ENCODE results near the gene SHROOM2. TPM values are rescaled to one million over a fixed set of nuclear protein-coding genes. Genes with fewer than 3 reads are reported as not detected.

Gene SHROOM2
- total RNA-seq, 2 donors from 2014 or later, result 3.9 to 7.8 TPM

DNA sequence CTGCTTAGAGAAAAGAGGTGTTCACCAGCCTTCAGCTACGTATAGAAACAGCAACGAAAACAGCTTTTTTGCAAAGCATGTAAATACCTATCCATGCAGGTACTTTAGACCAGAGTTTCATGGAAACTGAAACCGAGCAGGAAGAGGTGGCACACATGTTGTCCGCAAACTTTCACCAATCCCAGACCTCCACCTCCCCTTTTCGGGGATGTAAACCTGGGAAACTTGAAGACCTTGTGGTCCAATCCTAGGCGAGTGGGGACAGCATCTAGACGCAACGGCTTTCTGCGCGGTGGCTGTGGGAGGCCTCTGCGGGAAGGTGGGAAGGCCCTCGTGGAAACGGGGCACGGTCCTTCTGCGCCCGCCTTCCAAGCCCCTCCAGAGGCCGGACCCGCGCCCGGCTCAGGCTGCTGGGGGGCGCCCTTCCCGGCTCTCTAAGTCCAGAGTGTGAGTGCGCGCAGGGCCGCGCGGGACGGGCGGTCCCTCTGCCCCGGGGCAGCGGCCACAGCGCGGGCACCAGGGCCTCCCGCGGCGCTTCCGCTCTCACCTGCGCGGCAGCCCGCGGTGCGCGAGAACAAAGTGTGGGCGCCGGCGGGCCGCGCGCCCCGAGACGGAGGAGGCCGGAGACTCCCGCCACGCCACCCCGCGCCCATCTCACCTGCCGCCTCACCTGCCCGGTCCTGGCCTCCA, 830 bp upstream of the SHROOM2 start:
- no peaks in the 10 kb centered on the region for H3K9me3 ChIP-seq
- TF ChIP-seq, protein P1, sequence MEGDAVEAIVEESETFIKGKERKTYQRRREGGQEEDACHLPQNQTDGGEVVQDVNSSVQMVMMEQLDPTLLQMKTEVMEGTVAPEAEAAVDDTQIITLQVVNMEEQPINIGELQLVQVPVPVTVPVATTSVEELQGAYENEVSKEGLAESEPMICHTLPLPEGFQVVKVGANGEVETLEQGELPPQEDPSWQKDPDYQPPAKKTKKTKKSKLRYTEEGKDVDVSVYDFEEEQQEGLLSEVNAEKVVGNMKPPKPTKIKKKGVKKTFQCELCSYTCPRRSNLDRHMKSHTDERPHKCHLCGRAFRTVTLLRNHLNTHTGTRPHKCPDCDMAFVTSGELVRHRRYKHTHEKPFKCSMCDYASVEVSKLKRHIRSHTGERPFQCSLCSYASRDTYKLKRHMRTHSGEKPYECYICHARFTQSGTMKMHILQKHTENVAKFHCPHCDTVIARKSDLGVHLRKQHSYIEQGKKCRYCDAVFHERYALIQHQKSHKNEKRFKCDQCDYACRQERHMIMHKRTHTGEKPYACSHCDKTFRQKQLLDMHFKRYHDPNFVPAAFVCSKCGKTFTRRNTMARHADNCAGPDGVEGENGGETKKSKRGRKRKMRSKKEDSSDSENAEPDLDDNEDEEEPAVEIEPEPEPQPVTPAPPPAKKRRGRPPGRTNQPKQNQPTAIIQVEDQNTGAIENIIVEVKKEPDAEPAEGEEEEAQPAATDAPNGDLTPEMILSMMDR (IDR thresholded peaks at IDR 0.05), result no peak
- intact Hi-C loops (cut with DNase I), result no loop called here
- peak overlapping the region; percentile 2 to 46 for H3K9ac ChIP-seq (ENCODE audit: low read depth in 2 of 2, low read length in 2 of 2)
- DNase-seq, result no peak
- no peak overlapping the region for H3K27ac ChIP-seq
- peak overlapping the region; percentile 44 for H3K4me3 ChIP-seq
- H3K27me3 ChIP-seq, result peaks cover 9% of the 10 kb centered on the region
- no peaks in the 10 kb centered on the region for H3K36me3 ChIP-seq
- H3K4me1 ChIP-seq, result no peaks in the 10 kb centered on the region

DNA sequence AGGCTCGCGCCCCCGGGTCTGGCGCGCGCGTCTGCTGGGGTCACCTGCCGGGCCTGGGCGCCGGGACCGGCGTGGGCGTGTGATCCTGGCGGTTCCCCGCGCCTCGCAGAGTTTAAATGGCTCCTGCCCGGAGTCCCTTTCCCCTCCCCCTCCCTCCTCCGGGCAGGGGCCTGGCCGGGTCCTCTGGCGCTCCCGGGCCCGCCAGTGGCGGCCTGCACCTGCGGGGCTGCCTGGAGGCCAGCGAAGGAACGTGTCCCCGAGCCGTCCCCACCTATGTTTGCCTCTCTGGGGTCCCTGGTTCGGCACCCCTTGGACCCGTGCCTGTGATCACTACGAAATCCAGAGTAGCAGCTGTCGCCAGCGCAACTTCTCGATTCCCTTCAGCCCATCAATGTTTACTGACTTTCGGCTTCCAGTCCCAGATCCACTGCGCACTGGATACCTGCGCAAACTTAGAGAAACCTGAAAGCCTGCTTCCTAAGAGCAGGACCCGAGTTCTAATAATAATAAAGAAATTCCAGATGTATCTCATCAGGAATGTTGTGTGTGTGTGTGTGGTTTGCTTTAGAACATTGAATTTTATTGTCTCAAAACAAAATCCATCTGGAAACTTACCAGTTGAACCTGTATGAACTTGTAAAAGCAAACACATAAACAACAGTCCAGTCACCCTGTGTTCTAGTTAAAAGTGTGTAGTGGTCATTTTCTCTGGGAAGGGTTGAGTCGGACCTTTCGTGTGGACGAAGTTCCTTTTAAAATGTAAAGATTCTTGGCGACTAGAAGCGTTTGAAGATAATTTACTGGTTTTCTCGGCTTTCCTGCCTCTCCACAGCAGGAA, 788 bp downstream of the SHROOM2 start:
- Histone ChIP-seq H3K9ac (ENCODE audit: low read depth in 2 of 2, low read length in 2 of 2) (peak overlapping the region in 1 of 2 donors; percentile 60), H3K4me1 (no peaks in the 10 kb centered on the region), H3K36me3 (no peaks in the 10 kb centered on the region), H3K27me3 (peaks cover 9% of the 10 kb centered on the region), H3K9me3 (no peaks in the 10 kb centered on the region), H3K27ac (peak overlapping the region; percentile 47), H3K4me3 (peak overlapping the region; percentile 44)
- TF ChIP-seq, protein P1 (IDR thresholded peaks at IDR 0.05), result no peak
- intact Hi-C loops (cut with DNase I), result no loop called here
- no peak for DNase-seq

DNA sequence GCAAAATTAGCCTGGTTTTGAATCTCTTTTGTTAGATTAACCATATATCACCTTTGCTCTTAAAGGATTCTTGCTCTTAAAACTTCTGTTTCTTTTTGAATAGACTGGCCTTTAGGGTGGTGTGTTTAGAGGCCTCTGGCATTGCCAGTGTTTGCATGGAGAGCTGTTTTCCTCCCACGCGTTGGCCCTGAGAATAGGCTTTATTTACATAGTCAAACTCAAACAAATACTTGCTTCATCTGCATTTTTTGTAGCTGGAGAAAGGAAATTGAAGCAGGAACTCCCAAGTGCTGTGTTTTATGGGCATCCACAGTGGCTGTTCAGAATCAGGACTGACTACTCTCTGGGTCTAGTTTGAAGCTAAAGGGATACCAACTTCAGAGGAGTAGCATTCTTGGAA, 2.7 kb downstream of the SHROOM2 start:
- H3K9ac ChIP-seq (ENCODE audit: low read depth in 2 of 2, low read length in 2 of 2), result no peak overlapping the region
- TF ChIP-seq, protein P1 (IDR thresholded peaks at IDR 0.05), result no peak
- peaks cover 9% of the 10 kb centered on the region for H3K27me3 ChIP-seq
- H3K9me3 ChIP-seq, result no peaks in the 10 kb centered on the region
- H3K4me1 ChIP-seq, result no peaks in the 10 kb centered on the region
- no peak for DNase-seq
- no peak overlapping the region for H3K4me3 ChIP-seq
- intact Hi-C loops (cut with DNase I), result no loop called here
- H3K36me3 ChIP-seq, result no peaks in the 10 kb centered on the region
- H3K27ac ChIP-seq, result no peak overlapping the region

DNA sequence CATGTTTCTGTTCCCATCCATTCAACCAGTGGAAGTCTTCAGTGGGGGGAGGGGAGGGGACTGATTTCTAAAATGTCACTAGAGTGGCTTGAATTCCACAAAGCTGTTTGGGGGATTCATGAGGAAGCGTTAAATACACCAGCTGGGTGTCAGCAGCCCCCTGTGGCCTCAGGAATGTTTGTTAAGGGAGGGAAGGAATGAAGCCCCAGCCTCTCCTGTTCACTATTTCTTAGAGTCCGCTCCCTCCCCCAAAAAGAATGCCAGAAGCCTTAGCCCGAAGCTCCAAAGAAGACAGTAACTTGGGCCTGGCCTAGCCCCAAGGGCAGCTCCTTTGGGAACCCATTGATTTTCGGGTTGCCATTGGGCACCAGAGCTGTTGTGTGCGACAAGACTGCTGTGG, 3.3 kb downstream of the SHROOM2 start:
- H3K36me3 ChIP-seq, result no peaks in the 10 kb centered on the region
- no peak overlapping the region for H3K9ac ChIP-seq (ENCODE audit: low read depth in 2 of 2, low read length in 2 of 2)
- no peaks in the 10 kb centered on the region for H3K4me1 ChIP-seq
- no peak for DNase-seq
- intact Hi-C loops (cut with DNase I), result no loop called here
- peaks cover 9% of the 10 kb centered on the region for H3K27me3 ChIP-seq
- H3K4me3 ChIP-seq, result no peak overlapping the region
- TF ChIP-seq, protein P1 (IDR thresholded peaks at IDR 0.05), result no peak
- H3K9me3 ChIP-seq, result no peaks in the 10 kb centered on the region
- no peak overlapping the region for H3K27ac ChIP-seq

DNA sequence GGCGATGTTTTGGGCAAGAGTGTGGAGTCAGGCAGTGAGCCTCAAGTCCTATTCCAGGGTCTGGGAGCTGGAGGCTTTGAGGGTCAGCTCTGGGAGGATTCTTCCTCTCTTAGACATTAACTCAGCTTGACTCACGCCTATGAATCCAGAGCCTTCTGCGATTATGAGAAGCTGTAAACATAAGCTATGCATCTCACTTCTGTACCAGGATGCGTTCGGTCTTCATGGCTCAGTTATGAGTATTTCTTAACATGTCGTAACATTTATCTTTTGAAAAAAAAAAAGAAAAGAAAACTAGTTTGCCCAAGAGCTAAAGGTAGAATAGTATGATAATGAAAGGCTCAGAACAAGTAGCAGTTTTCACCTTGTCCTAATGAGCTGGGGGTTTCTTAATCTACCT, 4.6 kb downstream of the SHROOM2 start:
- DNase-seq, result no peak
- intact Hi-C loops (cut with DNase I), result no loop called here
- Histone ChIP-seq H3K36me3 (no peaks in the 10 kb centered on the region), H3K9ac (ENCODE audit: low read depth in 2 of 2, low read length in 2 of 2) (no peak overlapping the region), H3K4me3 (no peak overlapping the region), H3K27ac (no peak overlapping the region), H3K4me1 (no peaks in the 10 kb centered on the region), H3K9me3 (no peaks in the 10 kb centered on the region), H3K27me3 (peaks cover 3% of the 10 kb centered on the region)
- TF ChIP-seq, protein P1 (IDR thresholded peaks at IDR 0.05), result no peak

All from colonic mucosa (tissue), 4 donors.